ENCODE data around the gene CD34. TPM values are rescaled to one million over a fixed set of nuclear protein-coding genes. Genes with fewer than 3 reads are reported as not detected.

Gene CD34
- 5.8 and 26.4 TPM in 2 replicates for total RNA-seq

DNA sequence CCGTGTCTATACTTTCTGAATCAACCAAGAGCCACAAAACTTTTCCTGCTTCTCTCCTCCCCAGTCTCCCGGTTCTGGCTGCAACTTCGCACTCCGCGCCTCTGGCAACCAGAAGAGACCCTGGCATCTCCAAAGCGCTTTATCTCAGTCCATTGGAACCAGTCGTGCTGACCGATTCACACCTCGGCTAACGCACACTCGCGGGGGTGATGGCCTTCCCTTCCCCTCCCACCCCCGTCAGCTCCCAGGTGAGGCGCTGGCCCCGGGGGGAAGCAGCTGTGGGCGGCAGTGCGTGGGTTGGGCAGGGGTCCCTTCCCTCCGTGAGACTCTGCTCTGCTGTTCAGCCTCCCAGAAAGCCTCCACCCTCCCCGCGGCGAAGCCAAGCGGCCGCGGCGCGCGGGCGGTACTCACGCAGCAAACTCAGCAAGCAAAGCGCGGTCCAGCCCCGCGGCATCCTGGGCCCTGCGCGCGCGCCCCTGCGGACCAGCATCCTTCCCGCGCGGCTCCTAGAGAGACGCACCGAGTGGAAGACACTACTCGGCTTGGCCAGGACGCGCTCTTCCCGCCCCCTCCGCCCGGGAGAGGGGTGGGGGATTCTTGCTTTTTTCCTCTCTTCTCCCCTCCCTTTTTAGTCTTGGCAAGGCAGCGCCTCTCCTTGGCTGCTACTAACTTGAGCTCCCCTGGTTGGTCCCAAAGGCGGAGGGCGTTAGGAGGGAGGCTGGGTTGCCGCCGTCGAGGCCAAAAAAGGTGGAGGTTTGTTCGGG, at the start of gene CD34:
Gene CD34, minus strand, starts transcription at position 535 of the 764 bp plus-strand sequence. Its CDS starts 45 bp downstream, at position 490.

Other genes starting within 250 kb of the CD34 start
- gene CD46, start 159.1 kb downstream of the CD34 start, total RNA-seq = 139 and 172 TPM in 2 replicates

All from epithelial cell of umbilical artery (primary cell).